Vagina (tissue), 2 donors: ENCODE results near the gene GALNT2. TPM values are rescaled to one million over a fixed set of nuclear protein-coding genes. Genes with fewer than 3 reads are reported as not detected.

Experiments
- DNase-seq, 2 donors: peaks; one replicate each; pipeline ENCODE4 v3.0.0-alpha.2; 2017; ENCODE audit errors: extremely low spot score in 2 of 2
- H3K27ac ChIP-seq: fragments of 200-600 bp; sonication (generic); one replicate; pipeline ENCODE4 v1.5.1; 2019
- H3K27me3 ChIP-seq: fragments of 200-600 bp; sonication (generic); one replicate; pipeline ENCODE4 v1.5.1; 2019
- H3K36me3 ChIP-seq, 2 donors: fragments of 200-600 bp; sonication (generic); one replicate each; pipeline ENCODE4 v1.5.1; 2017 to 2019
- H3K4me1 ChIP-seq: fragments of 200-600 bp; sonication (generic); one replicate; pipeline ENCODE4 v1.5.1; 2019
- H3K4me3 ChIP-seq, 2 donors: fragments of 200-600 bp; sonication (generic); 1 replicate in 1 of 2; 2 replicates in 1 of 2; pipeline ENCODE4 v1.5.1; 2016 to 2019
- H3K9me3 ChIP-seq: fragments of 200-600 bp; sonication (generic); one replicate; pipeline ENCODE4 v1.5.1; 2019
- POLR2A ChIP-seq, 2 donors: fragments of 450-650 bp; IDR thresholded peaks; one replicate each; pipeline ENCODE4 v1.6.1; 2017; ENCODE audit warnings: antibody characterized with exemption in 2 of 2, mild to moderate bottlenecking in 2 of 2, moderate library complexity in 2 of 2
- POLR2AphosphoS5 ChIP-seq, 2 donors: sonication (generic); formaldehyde crosslinking; IDR thresholded peaks; one replicate each; pipeline ENCODE4 v1.9.0; 2017; ENCODE audit warnings: antibody characterized with exemption in 2 of 2, mild to moderate bottlenecking in 2 of 2, low read depth in 1 of 2; ENCODE audit not compliant: insufficient read depth in 1 of 2
- intact Hi-C: fragments of 100-400 bp; cut with DNase I; formaldehyde crosslinking; loops from one replicate; pipeline ENCODE4 v1.15.1; 2023
- total RNA-seq: library from RNA; depleted of rRNA; stranded (reverse); fragments of >200 nt; gene quantifications from one replicate; pipeline ENCODE4 v1.2.3, GENCODE V29; 2016
- TF ChIP-seq, protein P1 (sequence below), 3 experiments: fragments of 450-650 bp in 2 of 3; fragments of 200-600 bp in 1 of 3; sonication (generic) in 1 of 3; IDR thresholded peaks; one replicate each; pipeline ENCODE4 v1.5.1; 2017 to 2019; ENCODE audit warnings: antibody characterized with exemption in 3 of 3, mild to moderate bottlenecking in 2 of 3, moderate library complexity in 2 of 3

GALNT2 gene
- total RNA-seq, 1 donor from 2014 or later = 51.6 TPM

DNA sequence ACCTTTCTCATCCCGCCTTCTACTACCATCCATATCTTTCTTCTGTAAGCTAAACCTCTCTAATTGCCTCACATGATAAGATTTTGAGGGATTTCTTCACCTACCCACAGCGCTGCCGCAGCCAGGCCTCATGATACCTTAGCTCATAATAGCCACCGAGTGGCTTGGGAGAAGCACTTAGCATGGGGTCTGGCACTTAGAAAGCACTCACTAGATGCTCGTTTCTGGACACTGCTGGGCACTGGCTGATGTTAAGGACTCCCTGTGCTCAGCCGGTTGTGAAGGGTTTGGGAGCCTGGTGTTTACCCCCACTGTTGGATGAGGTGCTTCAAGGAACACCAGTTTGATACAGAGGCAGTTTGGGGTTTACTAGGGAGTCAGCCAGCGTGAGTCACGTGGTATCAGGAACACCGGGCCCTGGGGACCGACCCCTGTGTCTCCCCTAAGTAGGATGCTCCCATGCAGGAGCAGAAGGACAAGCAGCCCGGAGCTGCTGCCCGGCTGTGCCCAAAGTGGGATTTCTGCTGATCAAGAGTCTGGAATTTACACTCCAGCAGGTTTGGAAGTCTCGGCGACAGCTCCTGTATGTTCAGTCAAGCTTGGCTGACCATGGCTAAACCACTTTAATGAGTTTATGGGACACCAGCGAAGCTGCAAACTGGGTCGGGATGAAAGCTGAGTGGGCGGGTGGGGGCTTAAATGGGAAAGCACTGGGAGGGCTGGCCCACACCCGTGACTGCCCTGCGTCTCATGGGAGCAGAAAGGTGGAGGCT is 63.3 kb downstream of the GALNT2 start:
- intact Hi-C loops = no loop called here
- H3K9me3 ChIP-seq = no peaks in the 10 kb centered on the region
- no peaks in the 10 kb centered on the region for H3K36me3 ChIP-seq
- TF ChIP-seq POLR2AphosphoS5 (IDR thresholded peaks at IDR 0.05; ENCODE audit: insufficient read depth in 1 of 2, low read depth in 1 of 2) (no peak), POLR2A (IDR thresholded peaks at IDR 0.05) (no peak)
- TF ChIP-seq, protein P1, sequence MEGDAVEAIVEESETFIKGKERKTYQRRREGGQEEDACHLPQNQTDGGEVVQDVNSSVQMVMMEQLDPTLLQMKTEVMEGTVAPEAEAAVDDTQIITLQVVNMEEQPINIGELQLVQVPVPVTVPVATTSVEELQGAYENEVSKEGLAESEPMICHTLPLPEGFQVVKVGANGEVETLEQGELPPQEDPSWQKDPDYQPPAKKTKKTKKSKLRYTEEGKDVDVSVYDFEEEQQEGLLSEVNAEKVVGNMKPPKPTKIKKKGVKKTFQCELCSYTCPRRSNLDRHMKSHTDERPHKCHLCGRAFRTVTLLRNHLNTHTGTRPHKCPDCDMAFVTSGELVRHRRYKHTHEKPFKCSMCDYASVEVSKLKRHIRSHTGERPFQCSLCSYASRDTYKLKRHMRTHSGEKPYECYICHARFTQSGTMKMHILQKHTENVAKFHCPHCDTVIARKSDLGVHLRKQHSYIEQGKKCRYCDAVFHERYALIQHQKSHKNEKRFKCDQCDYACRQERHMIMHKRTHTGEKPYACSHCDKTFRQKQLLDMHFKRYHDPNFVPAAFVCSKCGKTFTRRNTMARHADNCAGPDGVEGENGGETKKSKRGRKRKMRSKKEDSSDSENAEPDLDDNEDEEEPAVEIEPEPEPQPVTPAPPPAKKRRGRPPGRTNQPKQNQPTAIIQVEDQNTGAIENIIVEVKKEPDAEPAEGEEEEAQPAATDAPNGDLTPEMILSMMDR (IDR thresholded peaks at IDR 0.05) = no peak
- no peak overlapping the region for H3K27ac ChIP-seq
- H3K4me3 ChIP-seq = no peak overlapping the region
- peaks cover 24% of the 10 kb centered on the region for H3K4me1 ChIP-seq
- no peaks in the 10 kb centered on the region for H3K27me3 ChIP-seq
- no peak for DNase-seq

DNA sequence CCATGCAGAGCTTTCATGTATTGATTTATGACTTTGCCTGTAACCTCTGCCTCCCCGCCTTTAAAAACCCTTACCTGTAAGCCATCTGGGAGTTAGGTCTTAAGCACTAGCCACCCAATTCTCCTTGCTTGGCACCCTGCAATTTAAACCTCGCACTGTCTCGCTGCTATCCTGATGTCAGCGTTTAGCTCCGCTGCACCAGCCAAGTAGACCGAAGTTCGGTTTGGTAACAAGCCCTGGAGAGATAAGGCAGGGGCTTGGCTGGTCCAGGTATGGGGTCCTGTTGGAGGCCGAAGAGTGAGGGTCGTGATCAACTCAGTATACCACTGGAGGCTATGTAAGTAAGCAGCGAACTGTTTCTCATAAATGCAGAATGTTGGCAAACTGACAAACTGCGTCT is 64.4 kb downstream of the GALNT2 start:
- H3K27me3 ChIP-seq = no peaks in the 10 kb centered on the region

DNA sequence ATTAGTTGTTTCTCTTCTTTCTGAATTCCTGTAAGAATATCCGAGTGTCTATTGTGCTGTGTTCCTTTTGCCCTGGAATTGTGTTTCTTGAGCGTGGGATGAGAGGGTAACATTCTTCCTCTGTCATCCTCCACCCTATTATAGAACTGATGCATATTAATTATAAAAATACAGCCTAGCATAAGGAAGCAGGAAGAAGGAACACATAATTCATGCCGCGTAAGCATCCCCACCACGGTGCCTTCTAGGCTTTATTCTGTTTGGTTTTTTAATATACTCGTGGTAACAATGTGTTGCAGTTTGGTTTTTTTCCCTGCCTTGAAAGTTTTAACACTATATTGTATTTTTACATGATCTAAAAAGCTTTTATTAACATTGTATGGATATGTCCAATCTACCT is 65.7 kb downstream of the GALNT2 start:
- TF ChIP-seq POLR2AphosphoS5 (IDR thresholded peaks at IDR 0.05; ENCODE audit: insufficient read depth in 1 of 2, low read depth in 1 of 2) (no peak), POLR2A (IDR thresholded peaks at IDR 0.05) (no peak)
- TF ChIP-seq, protein P1 (IDR thresholded peaks at IDR 0.05) = no peak
- Histone ChIP-seq H3K27me3 (no peaks in the 10 kb centered on the region), H3K27ac (no peak overlapping the region), H3K4me3 (no peak overlapping the region), H3K4me1 (peaks cover 14% of the 10 kb centered on the region), H3K36me3 (no peaks in the 10 kb centered on the region), H3K9me3 (no peaks in the 10 kb centered on the region)
- no peak for DNase-seq
- intact Hi-C loops = no loop called here

More for the DNA sequence above, 64.4 kb downstream of the GALNT2 start:
- H3K27ac ChIP-seq = no peak overlapping the region
- no peaks in the 10 kb centered on the region for H3K9me3 ChIP-seq
- TF ChIP-seq POLR2A (IDR thresholded peaks at IDR 0.05) = no peak
- TF ChIP-seq POLR2AphosphoS5 (IDR thresholded peaks at IDR 0.05; ENCODE audit: insufficient read depth in 1 of 2, low read depth in 1 of 2) = no peak
- TF ChIP-seq, protein P1 (IDR thresholded peaks at IDR 0.05) = no peak
- peaks cover 15% of the 10 kb centered on the region for H3K4me1 ChIP-seq
- intact Hi-C loops = no loop called here
- H3K36me3 ChIP-seq = no peaks in the 10 kb centered on the region
- H3K4me3 ChIP-seq = no peak overlapping the region
- no peak for DNase-seq

DNA sequence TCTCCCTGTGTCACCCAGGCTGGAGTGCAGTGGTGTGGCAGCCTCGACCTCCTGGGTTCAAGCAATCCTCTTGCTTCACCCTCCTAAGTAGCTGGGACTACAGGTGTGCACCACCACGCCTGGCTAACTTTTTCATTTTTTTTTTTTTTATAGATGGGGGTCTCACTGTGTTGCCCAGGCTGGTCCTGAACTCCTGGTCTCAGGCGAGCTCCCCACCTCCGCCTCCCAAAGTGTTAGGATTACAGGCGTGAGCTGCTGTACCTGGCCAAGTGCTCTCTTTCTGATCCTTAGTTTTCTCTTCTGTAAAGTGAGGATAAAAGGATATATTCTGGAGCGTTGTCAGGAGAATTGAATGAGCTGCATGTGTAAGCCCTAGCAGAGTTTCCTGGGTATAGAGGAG is 68.7 kb downstream of the GALNT2 start:
- H3K27me3 ChIP-seq = no peaks in the 10 kb centered on the region
- no peaks in the 10 kb centered on the region for H3K9me3 ChIP-seq
- peaks cover 9% of the 10 kb centered on the region for H3K4me1 ChIP-seq
- no peaks in the 10 kb centered on the region for H3K36me3 ChIP-seq
- DNase-seq = no peak
- no peak overlapping the region for H3K4me3 ChIP-seq
- TF ChIP-seq, protein P1 (IDR thresholded peaks at IDR 0.05) = no peak
- no peak for TF ChIP-seq POLR2AphosphoS5 (IDR thresholded peaks at IDR 0.05; ENCODE audit: insufficient read depth in 1 of 2, low read depth in 1 of 2)
- TF ChIP-seq POLR2A (IDR thresholded peaks at IDR 0.05) = no peak
- intact Hi-C loops = no loop called here
- H3K27ac ChIP-seq = no peak overlapping the region
